ENCODE measurements around the gene TCF4.
A peak's percentile ranks its signal among the peaks of the same experiment; 100 is the strongest.

Gene TCF4

GRCh38 chr18:55283309-55283708, 304.7 kb downstream of the TCF4 start:
- no peak for DNase-seq

GRCh38 chr18:55280503-55280902, 307.5 kb downstream of the TCF4 start:
- peak; percentile 80 for DNase-seq

GRCh38 chr18:55275039-55275901, 312.7 kb downstream of the TCF4 start:
- DNase-seq, result no peak

GRCh38 chr18:55272510-55273243, 315.3 kb downstream of the TCF4 start:
- DNase-seq, result no peak

GRCh38 chr18:55269622-55270021, 318.4 kb downstream of the TCF4 start:
- no peak for DNase-seq

GRCh38 chr18:55268628-55269275, 319.2 kb downstream of the TCF4 start:
- no peak for DNase-seq

GRCh38 chr18:55268151-55268601, 319.8 kb downstream of the TCF4 start:
- no peak for DNase-seq

GRCh38 chr18:55266981-55267380, 321.0 kb downstream of the TCF4 start:
- no peak for DNase-seq

- DNase-seq, result no peak
Measured at GRCh38 chr18:55265984-55266383, 322.0 kb downstream of the TCF4 start.

- no peak for DNase-seq
Measured at GRCh38 chr18:55265130-55265675, 322.8 kb downstream of the TCF4 start.

GRCh38 chr18:55264108-55264507, 323.9 kb downstream of the TCF4 start:
- DNase-seq, result no peak

GRCh38 chr18:55262021-55262560, 325.9 kb downstream of the TCF4 start:
- no peak for DNase-seq

- no peak for DNase-seq
Measured at GRCh38 chr18:55261253-55261652, 326.7 kb downstream of the TCF4 start.

GRCh38 chr18:55258088-55258487, 329.9 kb downstream of the TCF4 start:
- no peak for DNase-seq

- no peak for DNase-seq
Measured at GRCh38 chr18:55256929-55257289, 331.1 kb downstream of the TCF4 start.

GRCh38 chr18:55256226-55256928, 331.6 kb downstream of the TCF4 start:
- DNase-seq, result no peak

- DNase-seq, result no peak
Measured at GRCh38 chr18:55253814-55254213, 334.2 kb downstream of the TCF4 start.

GRCh38 chr18:55252901-55253300, 335.1 kb downstream of the TCF4 start:
- DNase-seq, result no peak

- DNase-seq, result no peak
Measured at GRCh38 chr18:55252053-55252675, 335.8 kb downstream of the TCF4 start.

GRCh38 chr18:55251254-55251971, 336.6 kb downstream of the TCF4 start:
- no peak for DNase-seq

- no peak for DNase-seq
Measured at GRCh38 chr18:55250768-55251173, 337.2 kb downstream of the TCF4 start.
